Transverse colon (tissue), 4 donors: ENCODE results near the gene SMIM36. TPM values are rescaled to one million over a fixed set of nuclear protein-coding genes. Genes with fewer than 3 reads are reported as not detected.

ENCODE experiments used
- DNase-seq: peaks from one replicate; pipeline ENCODE4 v3.0.0-alpha.2; 2019
- H3K27ac ChIP-seq, 4 donors: fragments of 200-600 bp; sonication (generic); 2 replicates each; pipeline ENCODE4 v1.5.1; 2016 to 2018; ENCODE audit warnings: inconsistent platforms in 4 of 4
- H3K27me3 ChIP-seq: fragments of 200-600 bp; sonication (generic); 2 replicates; pipeline ENCODE4 v1.5.1; 2017; ENCODE audit warnings: inconsistent platforms
- H3K36me3 ChIP-seq, 4 donors: fragments of 200-600 bp; sonication (generic); 2 replicates each; pipeline ENCODE4 v1.5.1; 2017 to 2019; ENCODE audit warnings: inconsistent platforms in 4 of 4
- H3K4me1 ChIP-seq, 4 donors: fragments of 200-600 bp; sonication (generic); 2 replicates each; pipeline ENCODE4 v1.5.1; 2017 to 2020; ENCODE audit warnings: inconsistent platforms in 4 of 4
- H3K4me3 ChIP-seq, 4 donors: fragments of 200-600 bp; sonication (generic); 1 replicate in 1 of 4; 2 replicates in 3 of 4; pipeline versions ENCODE4 v1.5.1 to v1.6.1; 2017 to 2019; ENCODE audit warnings: inconsistent platforms in 4 of 4
- H3K9me3 ChIP-seq, 2 donors: fragments of 200-600 bp; sonication (generic); 2 replicates each; pipeline ENCODE4 v1.5.1; 2017 to 2019; ENCODE audit warnings: inconsistent platforms in 2 of 2
- CTCF ChIP-seq, 5 experiments: fragments of 200-600 bp in 3 of 5; fragments of 450-650 bp in 2 of 5; sonication (generic) in 3 of 5; IDR thresholded peaks; 1 replicate in 2 of 5; 2 replicates in 3 of 5; pipeline ENCODE4 v1.5.1; 2016 to 2017; ENCODE audit warnings: antibody characterized with exemption in 5 of 5, inconsistent platforms in 3 of 5, mild to moderate bottlenecking in 2 of 5, moderate library complexity in 1 of 5
- EP300 ChIP-seq: sonication (generic); formaldehyde crosslinking; IDR thresholded peaks from one replicate; pipeline ENCODE4 v1.6.1; 2017; ENCODE audit warnings: antibody characterized with exemption, low read depth
- POLR2A ChIP-seq: fragments of 450-650 bp; IDR thresholded peaks from one replicate; pipeline ENCODE4 v1.6.1; 2016; ENCODE audit warnings: antibody characterized with exemption, mild to moderate bottlenecking, moderate library complexity
- POLR2AphosphoS5 ChIP-seq, 3 donors: sonication (generic); formaldehyde crosslinking; IDR thresholded peaks; one replicate each; pipeline ENCODE4 v1.6.1; 2016; ENCODE audit warnings: antibody characterized with exemption in 3 of 3
- WGBS, 2 donors: methylation state at CpG; one replicate each; pipeline ENCODE4 v1.1.5; 2018; ENCODE audit warnings: low coverage in 1 of 2; 5-methylcytosine and 5-hydroxymethylcytosine counted together
- in situ Hi-C, 4 donors: fragments of 200-750 bp; cut with MboI; loops; one replicate each; pipeline versions ENCODE4 v1.15.0 to v1.15.1; 2017; ENCODE audit warnings: low sequenced_read_pairs in 3 of 4, low pct_ligation_motif_present in 1 of 4, low pct_unique_long_range_greater_than_20kb in 1 of 4
- intact Hi-C: fragments of 100-400 bp; cut with DNase I; formaldehyde crosslinking; loops from one replicate; pipeline ENCODE4 v1.15.1; 2023; ENCODE audit warnings: low total_unique reads
- total RNA-seq, 4 donors: library from RNA; depleted of rRNA; stranded (reverse); fragments of >200 nt; gene quantifications; one replicate each; pipeline ENCODE4 v1.1.0, GENCODE V29; 2016

Gene SMIM36
- total RNA-seq, 4 donors from 2014 or later: not detected

GRCh38 chr17:55421179-55421934 lies 89.9 kb downstream of the SMIM36 start, which contains the start of gene MMD:
MMD (minus strand) TSS chr17:55421835; CDS start chr17:55421695, 140 bp downstream.
- TF ChIP-seq EP300: no peak
- TF ChIP-seq POLR2AphosphoS5 (IDR thresholded peaks at IDR 0.05): peak in 2 of 3 donors; percentile 32 to 43
- TF ChIP-seq POLR2A: peak; percentile 58
- no peak for TF ChIP-seq CTCF (IDR thresholded peaks at IDR 0.05)
- peak; percentile 67 for DNase-seq
- no peaks in the 10 kb centered on the region for H3K9me3 ChIP-seq
- WGBS, 2 donors: 1% methylated on average over 33 of the region's 62 CpGs; no CpG with 5 or more reads in 1 of the 2 donors
- in situ Hi-C loops: no loop called here
- intact Hi-C loops: no loop called here
- no peaks in the 10 kb centered on the region for H3K36me3 ChIP-seq
- H3K4me3 ChIP-seq: peak within 1 kb of the TSS; percentile 47 to 91 (median 81)
- H3K27ac ChIP-seq: peak within 1 kb of the TSS; percentile 90 to 95 (median 94)
- H3K4me1 ChIP-seq: peaks cover 0 to 25% (median 16%) of the 10 kb centered on the region in 4 donors
- H3K27me3 ChIP-seq: no peaks in the 10 kb centered on the region

- intact Hi-C loops: no loop called here
- Histone ChIP-seq H3K4me3 (peak overlapping the region; percentile 47 to 91 (median 81)), H3K27me3 (no peaks in the 10 kb centered on the region), H3K36me3 (no peaks in the 10 kb centered on the region), H3K9me3 (no peaks in the 10 kb centered on the region), H3K4me1 (peaks cover 0 to 27% (median 16%) of the 10 kb centered on the region in 4 donors), H3K27ac (peak overlapping the region; percentile 90 to 95 (median 94))
- DNase-seq: peak; percentile 57
- in situ Hi-C loops: no loop called here
- WGBS, 2 donors: 0% methylated on average over 21 of the region's 21 CpGs; no CpG with 5 or more reads in 1 of the 2 donors
- TF ChIP-seq EP300: no peak
- TF ChIP-seq POLR2AphosphoS5 (IDR thresholded peaks at IDR 0.05): no peak
- TF ChIP-seq CTCF (IDR thresholded peaks at IDR 0.05): no peak
- TF ChIP-seq POLR2A: no peak
Observed at GRCh38 chr17:55420776-55421178, 90.5 kb downstream of the SMIM36 start.

GRCh38 chr17:55420067-55420775 lies 91.0 kb downstream of the SMIM36 start:
- peak in 1 of 3 donors; percentile 52 for TF ChIP-seq POLR2AphosphoS5 (IDR thresholded peaks at IDR 0.05)
- no peak for TF ChIP-seq EP300
- TF ChIP-seq POLR2A: peak; percentile 24
- no peaks in the 10 kb centered on the region for H3K27me3 ChIP-seq
- H3K36me3 ChIP-seq: no peaks in the 10 kb centered on the region
- H3K27ac ChIP-seq: peak overlapping the region; percentile 90 to 95 (median 94)
- DNase-seq: no peak
- intact Hi-C loops: no loop called here
- 2 to 9% methylated on average over 6 of the region's 6 CpGs for WGBS, 2 donors
- H3K4me3 ChIP-seq: peak overlapping the region; percentile 47 to 91 (median 81)
- H3K9me3 ChIP-seq: no peaks in the 10 kb centered on the region
- in situ Hi-C loops: no loop called here
- H3K4me1 ChIP-seq: peaks cover 0 to 31% (median 16%) of the 10 kb centered on the region in 4 donors

GRCh38 chr17:55418369-55419268 lies 92.6 kb downstream of the SMIM36 start:
- WGBS, 2 donors: 92 to 95% methylated on average over 3 of the region's 3 CpGs
- Histone ChIP-seq H3K4me1 (peaks cover 0 to 34% (median 16%) of the 10 kb centered on the region in 4 donors), H3K36me3 (peaks cover 0 to 3% (median 0%) of the 10 kb centered on the region in 4 donors), H3K9me3 (no peaks in the 10 kb centered on the region), H3K27ac (peak overlapping the region in 1 of 4 donors; percentile 1), H3K4me3 (no peak overlapping the region), H3K27me3 (no peaks in the 10 kb centered on the region)
- intact Hi-C loops: no loop called here
- no peak for DNase-seq
- in situ Hi-C loops: no loop called here
- TF ChIP-seq EP300 (no peak), CTCF (IDR thresholded peaks at IDR 0.05) (no peak), POLR2AphosphoS5 (IDR thresholded peaks at IDR 0.05) (no peak), POLR2A (no peak)
